ENCODE measurements around the gene PDZD2. TPM values are rescaled to one million over a fixed set of nuclear protein-coding genes. Genes with fewer than 3 reads are reported as not detected.

PDZD2 gene
- total and polyA plus RNA-seq, 2 donors (not counting 3 experiments of a cell fraction or from before 2014, with no cell fraction given), result 0.66 to 6.9 TPM

DNA sequence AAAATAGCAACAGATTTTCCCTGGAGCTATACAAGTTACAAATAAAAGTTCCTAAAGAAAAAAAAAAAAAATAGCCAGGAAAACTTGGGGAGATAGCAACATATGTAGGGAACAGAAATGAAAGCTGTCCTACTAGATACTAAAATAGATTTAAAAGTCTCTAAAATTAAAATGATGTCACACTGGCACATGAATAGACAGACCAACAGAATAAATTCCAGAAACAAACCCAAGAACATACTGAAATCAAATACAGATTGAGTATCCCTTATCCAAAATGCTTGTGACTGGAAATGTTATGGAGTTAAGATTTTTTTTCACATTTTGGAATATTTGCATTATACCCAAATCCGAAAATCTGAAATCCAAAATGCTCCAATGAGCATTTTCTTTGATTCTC is 511.4 kb downstream of the PDZD2 start:
- Histone ChIP-seq H3K9me3 (replicated peaks; ENCODE audit: control insufficient read depth, insufficient read depth, low read length) (no peaks in the 10 kb centered on the region), H3K4me1 (ENCODE audit: control insufficient read depth, extremely low read depth, insufficient read depth, low read length) (peaks cover 10% of the 10 kb centered on the region), H3K36me3 (ENCODE audit: control insufficient read depth in 2 of 2, extremely low read depth in 1 of 2, insufficient read depth in 2 of 2, low read length in 2 of 2) (peaks cover 0 to 2% of the 10 kb centered on the region in 2 experiments), H3K9ac (replicated peaks; ENCODE audit: extremely low read depth, insufficient read depth, low read length) (no peak overlapping the region), H3K4me2 (ENCODE audit: insufficient read depth, low read length) (no peak overlapping the region), H4K20me1 (replicated peaks; ENCODE audit: control insufficient read depth, extremely low read depth, insufficient read depth, low read length) (peaks cover 18% of the 10 kb centered on the region), H3K27me3 (ENCODE audit: control insufficient read depth in 2 of 2, insufficient read depth in 2 of 2, low read length in 2 of 2) (no peaks in the 10 kb centered on the region), H2AFZ (ENCODE audit: low read depth, low read length) (no peak overlapping the region), H3K9me1 (replicated peaks; ENCODE audit: control insufficient read depth, extremely low read depth, insufficient read depth, low read length) (no peaks in the 10 kb centered on the region), H3K4me3 (replicated peaks in 1 of 3; ENCODE audit: insufficient read depth in 1 of 3, low read depth in 1 of 3, low read length in 3 of 3) (no peak overlapping the region), H3K27ac (ENCODE audit: insufficient read depth, low read depth, low read length) (no peak overlapping the region), H3K79me2 (ENCODE audit: control insufficient read depth, insufficient read depth, low read length) (peaks cover 100% of the 10 kb centered on the region)
- DNase-seq (ENCODE audit: low read depth, low spot score), result no peak
- POLR2A ChIA-PET, result no interaction called here
- FAIRE-seq, result no peak
- CTCF ChIA-PET, result no interaction called here
- no peak for TF ChIP-seq POLR2A (IDR thresholded peaks at IDR 0.05; ENCODE audit: low read depth, low read length)
- no peak for TF ChIP-seq GATA2 (IDR thresholded peaks at IDR 0.05; ENCODE audit: insufficient read depth, insufficient read length, low read depth, low read length)
- no peak for TF ChIP-seq FOS (IDR thresholded peaks at IDR 0.05; ENCODE audit: borderline replicate concordance, insufficient read depth, low read length)
- intact Hi-C loops (cut with micrococcal nuclease) (no loop called here), dilution Hi-C loops (cut with MboI; ENCODE audit: extremely low pct_ligation_motif_present, low sequenced_read_pairs) (no loop called here)
- no TSS peak for BruUV-seq (replicated peaks)

DNA sequence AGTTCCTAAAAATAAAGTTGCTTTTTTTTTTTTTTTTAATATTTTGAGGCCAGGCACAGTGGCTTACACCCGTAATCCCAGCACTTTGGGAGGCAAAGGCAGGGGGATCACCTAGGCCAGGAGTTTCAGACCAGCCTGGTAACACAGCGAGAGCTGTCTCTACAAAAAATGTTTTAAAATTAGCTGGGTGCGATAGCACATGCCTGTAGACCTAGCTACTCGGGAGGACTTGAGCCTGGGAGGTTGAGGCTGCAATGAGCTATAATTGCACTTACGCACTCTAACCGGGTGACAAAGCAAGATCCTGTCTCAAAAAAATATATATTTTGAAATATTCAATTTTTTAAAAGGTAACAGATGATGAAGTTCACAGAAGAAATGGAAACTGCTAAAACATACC is 512.3 kb downstream of the PDZD2 start:
- BruUV-seq (replicated peaks), result no TSS peak
- H3K4me2 ChIP-seq (ENCODE audit: insufficient read depth, low read length), result no peak overlapping the region
- H3K4me1 ChIP-seq (ENCODE audit: control insufficient read depth, extremely low read depth, insufficient read depth, low read length), result peaks cover 10% of the 10 kb centered on the region
- no peak overlapping the region for H3K27ac ChIP-seq (ENCODE audit: insufficient read depth, low read depth, low read length)
- no peaks in the 10 kb centered on the region for H3K9me3 ChIP-seq (replicated peaks; ENCODE audit: control insufficient read depth, insufficient read depth, low read length)
- peaks cover 18% of the 10 kb centered on the region for H4K20me1 ChIP-seq (replicated peaks; ENCODE audit: control insufficient read depth, extremely low read depth, insufficient read depth, low read length)
- H3K79me2 ChIP-seq (ENCODE audit: control insufficient read depth, insufficient read depth, low read length), result peaks cover 100% of the 10 kb centered on the region
- intact Hi-C loops (cut with micrococcal nuclease), result no loop called here
- H3K27me3 ChIP-seq (ENCODE audit: control insufficient read depth in 2 of 2, insufficient read depth in 2 of 2, low read length in 2 of 2), result no peaks in the 10 kb centered on the region
- peaks cover 0 to 2% of the 10 kb centered on the region in 2 experiments for H3K36me3 ChIP-seq (ENCODE audit: control insufficient read depth in 2 of 2, extremely low read depth in 1 of 2, insufficient read depth in 2 of 2, low read length in 2 of 2)
- TF ChIP-seq, protein P1, sequence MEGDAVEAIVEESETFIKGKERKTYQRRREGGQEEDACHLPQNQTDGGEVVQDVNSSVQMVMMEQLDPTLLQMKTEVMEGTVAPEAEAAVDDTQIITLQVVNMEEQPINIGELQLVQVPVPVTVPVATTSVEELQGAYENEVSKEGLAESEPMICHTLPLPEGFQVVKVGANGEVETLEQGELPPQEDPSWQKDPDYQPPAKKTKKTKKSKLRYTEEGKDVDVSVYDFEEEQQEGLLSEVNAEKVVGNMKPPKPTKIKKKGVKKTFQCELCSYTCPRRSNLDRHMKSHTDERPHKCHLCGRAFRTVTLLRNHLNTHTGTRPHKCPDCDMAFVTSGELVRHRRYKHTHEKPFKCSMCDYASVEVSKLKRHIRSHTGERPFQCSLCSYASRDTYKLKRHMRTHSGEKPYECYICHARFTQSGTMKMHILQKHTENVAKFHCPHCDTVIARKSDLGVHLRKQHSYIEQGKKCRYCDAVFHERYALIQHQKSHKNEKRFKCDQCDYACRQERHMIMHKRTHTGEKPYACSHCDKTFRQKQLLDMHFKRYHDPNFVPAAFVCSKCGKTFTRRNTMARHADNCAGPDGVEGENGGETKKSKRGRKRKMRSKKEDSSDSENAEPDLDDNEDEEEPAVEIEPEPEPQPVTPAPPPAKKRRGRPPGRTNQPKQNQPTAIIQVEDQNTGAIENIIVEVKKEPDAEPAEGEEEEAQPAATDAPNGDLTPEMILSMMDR (IDR thresholded peaks at IDR 0.05; ENCODE audit: extremely low read depth in 1 of 2, insufficient read depth in 1 of 2, low read depth in 1 of 2, low read length in 2 of 2), result no peak
- TF ChIP-seq POLR2AphosphoS5 (IDR thresholded peaks at IDR 0.05; ENCODE audit: insufficient read depth, low read depth, low read length), result no peak
- TF ChIP-seq, protein P2, sequence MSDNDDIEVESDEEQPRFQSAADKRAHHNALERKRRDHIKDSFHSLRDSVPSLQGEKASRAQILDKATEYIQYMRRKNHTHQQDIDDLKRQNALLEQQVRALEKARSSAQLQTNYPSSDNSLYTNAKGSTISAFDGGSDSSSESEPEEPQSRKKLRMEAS (IDR thresholded peaks at IDR 0.05; ENCODE audit: insufficient read depth, insufficient read length), result no peak
- TF ChIP-seq FOS (IDR thresholded peaks at IDR 0.05; ENCODE audit: borderline replicate concordance, insufficient read depth, low read length), result no peak
- TF ChIP-seq MYC (IDR thresholded peaks at IDR 0.05; ENCODE audit: low read depth, low read length), result no peak
- no peak for TF ChIP-seq JUN (IDR thresholded peaks at IDR 0.05; ENCODE audit: borderline replicate concordance, insufficient read depth, insufficient read length, low read depth)
- no peak for TF ChIP-seq POLR2A (IDR thresholded peaks at IDR 0.05; ENCODE audit: low read depth, low read length)
- TF ChIP-seq EZH2 (IDR thresholded peaks at IDR 0.05; ENCODE audit: borderline replicate concordance, low read depth, low read length, severe bottlenecking), result no peak
- TF ChIP-seq GATA2 (IDR thresholded peaks at IDR 0.05; ENCODE audit: insufficient read depth, insufficient read length, low read depth, low read length), result no peak
- dilution Hi-C loops (cut with MboI; ENCODE audit: extremely low pct_ligation_motif_present, low sequenced_read_pairs), result no loop called here
- no peaks in the 10 kb centered on the region for H3K9me1 ChIP-seq (replicated peaks; ENCODE audit: control insufficient read depth, extremely low read depth, insufficient read depth, low read length)
- ChIA-PET POLR2A (interaction anchor here (0.6 kb wide), 2 partner anchors 48 to 71 kb away, joined by 3 to 5 read pairs; no protein-coding TSS in a partner anchor), CTCF (no interaction called here)
- H2AFZ ChIP-seq (ENCODE audit: low read depth, low read length), result no peak overlapping the region
- FAIRE-seq (no peak), DNase-seq (ENCODE audit: low read depth, low spot score) (no peak)
- no peak overlapping the region for H3K9ac ChIP-seq (replicated peaks; ENCODE audit: extremely low read depth, insufficient read depth, low read length)
- no peak overlapping the region for H3K4me3 ChIP-seq (replicated peaks in 1 of 3; ENCODE audit: insufficient read depth in 1 of 3, low read depth in 1 of 3, low read length in 3 of 3)

Data from endothelial cell of umbilical vein (primary cell).